KMS-11 (cell line): ENCODE data around the gene KCTD20.
A peak's percentile ranks its signal among the peaks of the same experiment; 100 is the strongest.

Experiments used
- H2AFZ ChIP-seq: fragments of 200-600 bp; sonication (generic); 2 replicates; pipeline ENCODE4 v1.6.1; 2016; ENCODE audit warnings: antibody characterized with exemption, mixed run types, low read depth
- H3K27ac ChIP-seq: fragments of 200-600 bp; sonication (generic); 2 replicates; pipeline ENCODE4 v1.6.1; 2016; ENCODE audit warnings: mild to moderate bottlenecking, mixed run types
- H3K27me3 ChIP-seq: fragments of 200-600 bp; sonication (generic); 2 replicates; pipeline ENCODE4 v1.6.1; 2017; ENCODE audit warnings: mild to moderate bottlenecking, low read depth, mixed run types, moderate library complexity; ENCODE audit not compliant: insufficient read depth
- H3K36me3 ChIP-seq: fragments of 200-600 bp; sonication (generic); 2 replicates; pipeline ENCODE4 v1.6.1; 2017; ENCODE audit warnings: mild to moderate bottlenecking, mixed run types; ENCODE audit not compliant: insufficient read depth
- H3K4me1 ChIP-seq: fragments of 200-600 bp; sonication (generic); 2 replicates; pipeline ENCODE4 v1.6.1; 2016; ENCODE audit warnings: mild to moderate bottlenecking, low read depth, mixed run types; ENCODE audit not compliant: poor library complexity, severe bottlenecking
- H3K4me2 ChIP-seq: fragments of 200-600 bp; sonication (generic); 2 replicates; pipeline ENCODE4 v1.7.0; 2016; ENCODE audit warnings: mild to moderate bottlenecking, mixed run types
- H3K4me3 ChIP-seq: fragments of 200-600 bp; sonication (generic); IDR thresholded peaks from 2 replicates; pipeline ENCODE4 v1.6.1; 2017; ENCODE audit warnings: low read depth, low read length, mixed read lengths; ENCODE audit not compliant: insufficient read depth
- H3K79me2 ChIP-seq: fragments of 200-600 bp; sonication (generic); 2 replicates; pipeline ENCODE4 v1.6.1; 2016; ENCODE audit warnings: low read depth, mixed run types; ENCODE audit not compliant: insufficient read depth
- H3K9ac ChIP-seq: fragments of 200-600 bp; sonication (generic); 2 replicates; pipeline ENCODE4 v1.6.1; 2016; ENCODE audit warnings: mild to moderate bottlenecking, mixed run types
- H4K20me1 ChIP-seq: fragments of 200-600 bp; sonication (generic); 2 replicates; pipeline ENCODE4 v1.6.1; 2016; ENCODE audit warnings: mild to moderate bottlenecking, mixed run types; ENCODE audit not compliant: insufficient read depth
- TF ChIP-seq, protein P1 (sequence below): fragments of 200-600 bp; sonication (generic); conservative IDR thresholded peaks from 2 replicates; pipeline ENCODE4 v1.6.1; 2017; ENCODE audit warnings: low read depth, mild to moderate bottlenecking, antibody characterized with exemption, low read length, moderate library complexity, mixed read lengths

The KCTD20 gene

DNA sequence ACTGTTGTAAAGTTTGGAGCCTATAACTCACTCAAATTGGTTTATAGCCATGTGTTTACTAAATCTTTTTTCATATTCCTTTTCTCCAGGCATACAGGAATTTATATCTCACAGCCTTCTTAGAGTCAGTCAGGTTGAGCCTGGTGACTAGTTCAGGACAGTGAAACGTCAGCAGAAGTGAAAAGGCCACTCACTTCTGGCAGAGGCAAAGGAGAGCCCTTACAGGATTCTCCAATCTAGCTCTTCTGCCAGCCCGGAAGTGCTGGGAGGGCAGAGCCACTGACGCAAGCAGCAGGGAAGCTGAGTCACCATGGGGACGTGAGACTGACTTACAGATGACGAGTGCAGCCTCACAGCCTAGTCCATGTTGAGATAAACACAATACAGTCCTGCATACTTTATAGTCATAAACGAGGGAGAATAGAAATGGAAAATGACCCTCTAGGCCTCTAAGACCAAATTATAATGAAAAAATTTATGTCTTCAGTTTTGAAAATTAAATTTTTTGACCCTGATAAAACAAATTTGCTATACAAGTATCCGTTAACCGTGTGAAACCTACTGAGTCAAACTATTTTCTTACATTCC lies 1.4 kb upstream of the KCTD20 start:
- H4K20me1 ChIP-seq: 0 out of 2 replicates have a peak, but pooled peaks cover 6% of the 10 kb centered on the region
- peak overlapping the region; percentile 34 for H2AFZ ChIP-seq
- H3K4me3 ChIP-seq: no peak overlapping the region
- peak overlapping the region; percentile 89 for H3K27ac ChIP-seq
- peak overlapping the region; percentile 79 for H3K4me2 ChIP-seq
- H3K4me1 ChIP-seq: peaks cover 35% of the 10 kb centered on the region
- H3K27me3 ChIP-seq: no peaks in the 10 kb centered on the region
- peak overlapping the region; percentile 26; the same call in 1 of the 2 replicates for H3K9ac ChIP-seq
- H3K79me2 ChIP-seq: peaks cover 41% of the 10 kb centered on the region
- H3K36me3 ChIP-seq: no peaks in the 10 kb centered on the region
- TF ChIP-seq, protein P1, sequence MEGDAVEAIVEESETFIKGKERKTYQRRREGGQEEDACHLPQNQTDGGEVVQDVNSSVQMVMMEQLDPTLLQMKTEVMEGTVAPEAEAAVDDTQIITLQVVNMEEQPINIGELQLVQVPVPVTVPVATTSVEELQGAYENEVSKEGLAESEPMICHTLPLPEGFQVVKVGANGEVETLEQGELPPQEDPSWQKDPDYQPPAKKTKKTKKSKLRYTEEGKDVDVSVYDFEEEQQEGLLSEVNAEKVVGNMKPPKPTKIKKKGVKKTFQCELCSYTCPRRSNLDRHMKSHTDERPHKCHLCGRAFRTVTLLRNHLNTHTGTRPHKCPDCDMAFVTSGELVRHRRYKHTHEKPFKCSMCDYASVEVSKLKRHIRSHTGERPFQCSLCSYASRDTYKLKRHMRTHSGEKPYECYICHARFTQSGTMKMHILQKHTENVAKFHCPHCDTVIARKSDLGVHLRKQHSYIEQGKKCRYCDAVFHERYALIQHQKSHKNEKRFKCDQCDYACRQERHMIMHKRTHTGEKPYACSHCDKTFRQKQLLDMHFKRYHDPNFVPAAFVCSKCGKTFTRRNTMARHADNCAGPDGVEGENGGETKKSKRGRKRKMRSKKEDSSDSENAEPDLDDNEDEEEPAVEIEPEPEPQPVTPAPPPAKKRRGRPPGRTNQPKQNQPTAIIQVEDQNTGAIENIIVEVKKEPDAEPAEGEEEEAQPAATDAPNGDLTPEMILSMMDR: no peak

DNA sequence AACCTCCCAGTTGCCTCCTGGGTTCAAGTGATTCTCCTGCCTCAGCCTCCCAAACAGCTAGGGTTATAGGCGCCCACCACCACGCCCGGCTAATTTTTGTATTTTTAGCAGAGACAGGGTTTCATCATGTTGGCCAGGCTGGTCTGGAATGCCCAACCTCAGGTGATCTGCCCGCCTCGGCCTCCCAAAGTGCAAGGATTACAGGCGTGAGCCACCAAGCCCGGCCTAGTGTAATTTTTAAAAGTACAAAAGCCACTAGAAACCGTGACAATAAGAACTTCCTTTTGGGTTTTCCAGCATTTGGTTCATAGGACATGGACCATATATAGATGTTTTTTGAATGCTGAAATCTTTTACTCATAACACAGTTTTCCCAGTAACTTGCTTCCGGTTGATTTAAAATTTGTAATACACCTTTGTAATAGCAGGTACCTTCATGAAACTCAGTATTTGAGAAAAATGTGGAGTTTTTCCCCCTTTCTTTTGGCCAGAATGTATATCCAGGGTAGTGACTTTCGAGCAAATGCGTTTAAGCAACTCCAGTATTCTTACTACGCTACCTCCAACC lies 613 bp upstream of the KCTD20 start:
- Histone ChIP-seq H3K27ac (peak overlapping the region; percentile 89), H3K4me1 (peaks cover 35% of the 10 kb centered on the region), H4K20me1 (0 out of 2 replicates have a peak, but pooled peaks cover 6% of the 10 kb centered on the region), H3K9ac (peak overlapping the region; percentile 94), H2AFZ (peak overlapping the region; percentile 93), H3K4me3 (no peak overlapping the region), H3K4me2 (peak overlapping the region; percentile 79), H3K79me2 (peaks cover 49% of the 10 kb centered on the region), H3K36me3 (no peaks in the 10 kb centered on the region), H3K27me3 (no peaks in the 10 kb centered on the region)
- TF ChIP-seq, protein P1: no peak

DNA sequence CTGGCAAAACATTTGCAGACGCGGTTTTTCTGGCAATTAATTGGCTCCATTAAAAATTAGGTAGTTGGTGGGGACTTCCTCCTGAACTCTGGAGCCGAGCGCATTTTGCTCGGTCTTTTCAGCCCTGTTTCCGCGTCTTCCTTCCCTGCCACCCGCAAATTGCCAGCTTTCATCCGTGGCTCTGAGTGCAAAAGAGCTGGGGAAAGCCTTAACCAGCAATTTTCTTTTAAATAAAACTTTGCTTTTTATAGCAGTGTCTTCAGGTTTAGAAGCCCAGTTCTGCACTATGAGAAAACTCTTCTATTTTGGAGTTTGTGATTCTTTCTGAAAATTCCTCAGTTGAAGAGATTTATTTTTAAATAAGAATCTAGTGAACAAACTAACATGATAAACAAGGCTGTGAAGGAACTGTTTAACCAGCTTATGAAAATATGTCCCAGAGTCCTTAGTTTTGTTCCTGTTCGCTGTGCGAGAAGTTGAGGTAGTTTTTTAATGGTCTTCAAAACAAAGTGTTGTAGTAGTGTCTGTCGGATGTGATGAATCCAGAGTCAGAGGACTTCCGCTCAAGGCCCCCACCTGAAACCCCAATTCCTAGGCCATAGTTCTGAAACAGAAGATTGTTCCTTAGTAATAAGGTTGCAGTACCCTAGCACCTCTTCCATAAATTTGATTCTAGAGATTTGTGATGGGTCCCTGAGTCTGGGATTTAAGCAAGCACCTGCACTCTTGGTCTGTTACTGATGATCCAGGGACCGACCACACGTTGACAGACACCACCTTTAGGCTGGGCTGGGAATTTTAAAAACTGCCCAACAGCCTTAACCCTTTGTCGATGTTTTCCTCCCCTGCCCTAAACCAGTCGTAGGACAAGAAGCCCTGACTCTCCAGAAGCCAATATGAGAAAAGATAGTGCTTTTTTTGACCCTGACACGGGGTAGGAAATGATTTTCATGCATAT lies 950 bp downstream of the KCTD20 start:
- no peaks in the 10 kb centered on the region; the same call in 1 of the 2 replicates for H3K36me3 ChIP-seq
- peak overlapping the region; percentile 93 for H2AFZ ChIP-seq
- peak overlapping the region; percentile 89 for H3K27ac ChIP-seq
- H3K4me2 ChIP-seq: peak overlapping the region; percentile 93
- H3K9ac ChIP-seq: peak overlapping the region; percentile 94
- H3K27me3 ChIP-seq: no peaks in the 10 kb centered on the region
- no peak overlapping the region for H3K4me3 ChIP-seq
- peaks cover 35% of the 10 kb centered on the region for H3K4me1 ChIP-seq
- TF ChIP-seq, protein P1: peak; percentile 34; the same call in 1 of the 2 replicates
- peaks cover 63% of the 10 kb centered on the region for H3K79me2 ChIP-seq
- 0 out of 2 replicates have a peak, but pooled peaks cover 6% of the 10 kb centered on the region for H4K20me1 ChIP-seq

DNA sequence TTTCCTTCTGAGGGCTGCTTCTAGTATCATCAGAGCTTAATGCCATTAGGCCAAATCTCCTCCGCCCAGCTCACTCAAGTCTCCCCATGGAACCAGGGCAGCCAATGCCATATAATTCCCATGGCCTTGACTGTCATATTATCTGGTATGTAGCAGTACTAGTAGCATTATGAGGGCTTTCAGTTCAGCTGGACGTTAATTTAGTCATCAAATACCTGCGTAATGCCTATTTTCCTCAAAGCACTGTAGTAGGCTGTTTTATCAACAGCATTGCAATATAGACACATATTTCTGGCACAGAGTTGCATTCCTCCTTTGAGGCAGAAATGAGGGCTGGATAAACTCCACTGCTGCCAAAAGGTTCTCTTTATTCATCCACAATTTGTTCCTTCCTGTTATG lies 1.7 kb downstream of the KCTD20 start:
- Histone ChIP-seq H3K4me3 (no peak overlapping the region), H3K4me1 (peaks cover 35% of the 10 kb centered on the region), H4K20me1 (0 out of 2 replicates have a peak, but pooled peaks cover 6% of the 10 kb centered on the region), H2AFZ (no peak overlapping the region), H3K9ac (peak overlapping the region; percentile 94; the same call in 1 of the 2 replicates), H3K4me2 (peak overlapping the region; percentile 93), H3K79me2 (peaks cover 71% of the 10 kb centered on the region), H3K36me3 (no peaks in the 10 kb centered on the region; the same call in 1 of the 2 replicates), H3K27ac (peak overlapping the region; percentile 89; the same call in 1 of the 2 replicates), H3K27me3 (no peaks in the 10 kb centered on the region)
- TF ChIP-seq, protein P1: no peak
